HG03045 (cell line): ENCODE measurements around the gene C7.

Experiments
- ATAC-seq: cut with Tn5 transposase; IDR thresholded peaks from one replicate; pipeline ENCODE4 v1.9.1; 2021; ENCODE audit warnings: mild to moderate bottlenecking, moderate library complexity; ENCODE audit not compliant: unreplicated experiment

C7 gene

DNA sequence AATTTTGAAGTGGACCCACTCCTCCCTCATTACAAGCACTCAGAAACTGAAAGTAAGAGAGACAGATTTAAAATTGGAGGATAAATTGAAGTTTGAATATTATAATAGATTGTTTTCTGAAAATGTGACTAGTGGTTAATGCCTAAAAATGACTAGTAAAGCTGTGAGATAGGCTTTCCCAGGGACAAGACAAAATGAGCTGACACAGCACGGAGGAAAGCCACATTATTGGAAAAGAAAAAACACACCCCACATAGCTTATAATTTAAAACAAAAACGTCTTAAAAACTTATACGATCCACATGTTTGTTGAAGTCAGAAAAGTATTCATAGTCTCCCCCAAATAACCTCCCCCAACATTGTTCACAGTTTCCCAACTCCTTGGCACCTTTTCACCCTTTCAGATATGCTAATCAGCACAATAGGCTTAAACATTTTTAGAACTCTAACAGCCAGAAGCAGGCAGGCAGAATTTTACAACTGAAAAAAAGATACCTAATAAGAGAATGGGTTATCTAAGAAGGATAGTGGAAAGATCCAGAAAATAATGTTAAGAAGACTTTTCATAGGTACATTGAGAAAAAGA lies 6.1 kb downstream of the C7 start:
- no peak for ATAC-seq

DNA sequence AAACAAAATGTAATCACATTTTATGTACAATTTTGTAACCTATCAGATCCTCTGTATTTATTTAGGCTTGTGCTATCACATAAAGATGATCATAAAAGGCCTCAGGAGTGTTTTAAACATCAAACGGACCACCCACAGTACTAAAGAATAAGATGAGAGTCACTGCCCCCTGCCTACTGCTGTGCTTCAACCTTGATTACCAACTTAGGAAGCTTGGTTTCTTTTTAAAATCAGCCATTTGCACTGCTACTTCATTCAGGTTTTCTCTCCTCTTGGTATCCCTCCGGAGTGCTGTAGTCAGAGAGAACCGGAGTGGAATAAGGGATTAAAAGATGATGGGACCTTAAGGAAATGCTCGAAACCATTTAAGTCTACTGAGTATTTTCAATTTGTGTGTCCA lies 6.9 kb downstream of the C7 start:
- ATAC-seq = no peak

DNA sequence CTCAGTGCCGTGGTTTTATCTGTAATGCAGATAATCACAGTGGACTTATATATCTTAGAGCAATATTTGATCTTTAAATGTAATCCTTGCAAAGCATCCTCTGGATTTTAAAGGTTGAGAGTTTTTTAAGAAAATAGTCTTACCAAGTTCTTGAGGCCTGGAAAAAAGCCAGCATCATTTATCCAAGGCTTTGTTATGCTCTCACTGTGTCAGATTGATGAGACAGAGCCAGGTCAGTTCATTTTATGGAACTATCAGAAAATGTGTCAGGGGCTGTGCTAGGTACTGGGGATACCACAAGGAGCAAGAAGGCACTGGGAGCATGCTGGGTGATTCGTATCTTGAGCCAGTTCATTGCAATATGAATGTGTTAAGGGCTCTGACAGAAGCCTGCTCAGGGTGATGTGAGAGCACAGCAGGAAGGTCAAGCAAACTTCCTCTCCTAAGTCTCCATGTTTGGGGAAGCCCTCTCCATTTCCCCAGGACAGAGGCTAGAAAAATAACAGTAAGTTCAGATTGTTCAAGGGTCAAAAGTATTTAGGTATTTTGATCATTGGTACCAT lies 19.7 kb downstream of the C7 start:
- ATAC-seq = no peak

DNA sequence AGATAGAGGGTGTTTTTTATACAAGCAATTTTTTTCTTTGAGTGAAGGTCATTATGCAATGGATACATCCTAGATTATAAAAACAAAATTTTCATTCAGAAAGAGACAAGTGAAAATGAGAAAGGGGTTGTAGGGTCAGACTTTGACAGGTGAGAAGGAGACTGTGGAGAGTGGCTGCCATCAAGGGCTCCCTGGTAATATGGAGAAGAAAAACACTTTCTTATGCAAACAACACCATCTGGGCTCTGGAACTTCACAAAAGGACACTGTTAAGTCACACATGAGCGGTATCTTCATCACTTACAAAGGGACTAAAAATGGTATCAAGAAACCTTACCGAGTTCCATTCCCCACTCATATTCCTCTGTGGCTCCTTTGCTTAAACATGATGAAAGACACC lies 23.5 kb downstream of the C7 start:
- ATAC-seq = no peak

DNA sequence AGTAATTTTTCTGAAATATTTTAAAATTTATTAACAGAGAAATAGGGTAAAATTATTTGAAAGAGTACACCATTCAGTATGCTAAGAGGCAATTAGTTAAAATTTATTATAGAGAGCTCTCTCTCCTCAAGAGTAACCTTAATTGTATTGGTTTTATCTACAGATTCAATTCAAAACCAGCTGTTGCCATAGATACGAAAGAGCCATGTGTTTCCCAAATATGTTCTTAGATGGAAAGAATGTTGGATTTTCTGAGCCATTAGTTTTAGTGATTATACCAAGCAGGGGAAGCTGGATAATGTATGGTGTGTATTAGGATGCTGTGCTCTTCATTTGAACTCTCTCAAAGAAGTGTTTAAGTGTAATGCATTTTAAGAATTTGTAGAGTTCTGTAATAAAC lies 27.8 kb downstream of the C7 start:
- no peak for ATAC-seq

DNA sequence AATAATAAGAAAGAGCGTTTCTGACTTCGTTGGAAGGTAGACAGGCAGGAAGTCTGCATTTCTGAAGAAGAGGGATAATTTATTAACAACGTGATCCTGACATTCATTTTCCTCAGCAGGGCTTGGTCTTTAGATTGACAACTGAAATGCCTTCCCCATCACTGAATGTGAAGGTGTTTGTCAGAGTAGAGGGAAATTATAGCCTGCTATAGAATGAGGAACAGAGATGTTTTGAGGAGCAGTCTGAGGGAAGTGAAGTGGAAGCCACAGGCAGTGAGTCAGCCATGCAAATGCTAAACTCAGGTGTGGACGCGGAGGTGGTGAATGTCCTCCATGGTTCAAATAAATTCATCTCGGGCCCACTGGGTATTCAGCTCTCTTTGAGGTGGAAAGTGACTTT lies 30.5 kb downstream of the C7 start:
- ATAC-seq = no peak

DNA sequence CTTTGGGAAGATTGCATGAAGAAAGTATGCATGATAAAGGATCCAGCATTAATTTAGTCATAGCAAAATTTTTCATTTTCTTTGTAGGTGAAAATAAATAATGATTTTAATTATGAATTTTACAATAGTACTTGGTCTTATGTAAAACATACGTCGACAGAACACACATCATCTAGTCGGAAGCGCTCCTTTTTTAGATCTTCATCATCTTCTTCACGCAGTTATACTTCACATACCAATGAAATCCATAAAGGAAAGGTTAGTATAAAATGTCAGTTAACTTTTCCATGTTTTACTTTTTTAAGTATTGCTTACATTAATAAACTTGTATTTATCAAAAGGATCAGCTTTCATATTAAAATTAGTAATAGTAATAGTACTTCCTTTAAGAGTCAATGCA lies 35.8 kb downstream of the C7 start:
- ATAC-seq = no peak

DNA sequence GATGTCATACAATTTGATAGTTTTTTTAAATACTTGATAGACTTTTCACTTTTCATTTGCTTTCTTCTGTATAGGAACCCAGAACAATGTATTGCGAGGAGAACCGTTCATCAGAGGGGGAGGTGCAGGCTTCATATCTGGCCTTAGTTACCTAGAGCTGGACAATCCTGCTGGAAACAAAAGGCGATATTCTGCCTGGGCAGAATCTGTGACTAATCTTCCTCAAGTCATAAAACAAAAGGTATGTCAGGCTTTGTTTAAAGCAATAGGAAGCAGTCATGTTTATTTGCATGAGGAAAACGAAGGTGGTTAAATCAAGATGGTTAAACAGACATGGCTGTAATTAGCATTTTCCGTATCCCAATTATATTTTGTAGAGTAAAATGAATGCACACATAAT lies 46.0 kb downstream of the C7 start:
- ATAC-seq = no peak

DNA sequence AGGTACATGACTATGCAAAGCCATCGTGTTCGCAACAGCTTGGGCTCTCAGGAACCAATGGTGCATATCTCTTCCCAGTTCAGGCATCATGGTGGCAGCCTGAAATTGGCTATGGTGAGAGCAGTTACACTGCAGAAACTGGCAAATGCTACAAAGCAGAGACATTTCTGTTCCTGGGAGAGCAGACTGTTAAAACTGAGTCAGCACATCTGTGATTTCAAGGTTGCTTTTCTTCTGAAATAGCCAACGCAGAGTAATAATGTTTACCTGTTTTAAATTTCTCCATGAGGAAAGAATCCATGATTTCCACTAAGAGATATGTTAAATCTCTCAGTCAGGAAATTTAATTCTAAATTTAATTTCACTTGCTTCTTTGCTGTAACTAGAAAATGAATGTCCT lies 47.8 kb downstream of the C7 start:
- no peak for ATAC-seq

DNA sequence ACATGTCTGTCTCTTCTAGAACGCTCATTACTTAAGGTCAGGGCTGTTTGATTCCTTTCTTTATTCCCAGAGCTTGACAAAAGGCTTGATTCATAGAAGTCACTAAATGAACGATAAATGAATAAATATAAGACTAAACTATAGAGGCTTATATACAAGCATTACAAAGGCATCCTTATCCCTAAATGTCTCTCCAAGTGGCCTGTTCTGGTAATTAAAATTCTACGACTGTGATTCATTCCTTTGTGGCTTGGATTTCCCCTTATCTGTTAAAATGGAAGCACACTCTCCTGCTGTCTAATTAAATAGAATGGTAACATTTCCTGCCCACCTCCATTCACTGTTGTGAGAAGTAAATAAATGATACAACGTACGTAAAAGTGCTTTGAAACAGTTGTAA lies 49.5 kb downstream of the C7 start:
- ATAC-seq = no peak

DNA sequence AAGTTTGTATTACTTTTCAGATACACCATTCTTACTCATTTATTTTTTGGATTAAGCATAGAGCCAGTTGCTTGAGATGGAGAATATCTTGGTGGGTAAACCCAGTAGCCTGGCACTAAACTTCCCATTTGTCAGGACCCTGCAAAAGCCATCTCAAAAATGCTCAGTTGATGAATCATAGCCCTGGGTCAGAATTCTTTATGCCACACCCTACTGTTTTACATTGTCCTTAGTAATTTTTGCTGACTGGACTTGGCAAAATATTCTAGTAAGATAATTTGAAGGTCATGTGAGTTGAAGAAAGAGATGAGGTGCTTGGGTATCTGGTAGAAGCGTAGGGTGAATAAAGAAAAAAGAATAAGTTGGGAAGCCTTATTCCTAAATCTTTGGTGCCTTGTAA lies 50.7 kb downstream of the C7 start:
- no peak for ATAC-seq

DNA sequence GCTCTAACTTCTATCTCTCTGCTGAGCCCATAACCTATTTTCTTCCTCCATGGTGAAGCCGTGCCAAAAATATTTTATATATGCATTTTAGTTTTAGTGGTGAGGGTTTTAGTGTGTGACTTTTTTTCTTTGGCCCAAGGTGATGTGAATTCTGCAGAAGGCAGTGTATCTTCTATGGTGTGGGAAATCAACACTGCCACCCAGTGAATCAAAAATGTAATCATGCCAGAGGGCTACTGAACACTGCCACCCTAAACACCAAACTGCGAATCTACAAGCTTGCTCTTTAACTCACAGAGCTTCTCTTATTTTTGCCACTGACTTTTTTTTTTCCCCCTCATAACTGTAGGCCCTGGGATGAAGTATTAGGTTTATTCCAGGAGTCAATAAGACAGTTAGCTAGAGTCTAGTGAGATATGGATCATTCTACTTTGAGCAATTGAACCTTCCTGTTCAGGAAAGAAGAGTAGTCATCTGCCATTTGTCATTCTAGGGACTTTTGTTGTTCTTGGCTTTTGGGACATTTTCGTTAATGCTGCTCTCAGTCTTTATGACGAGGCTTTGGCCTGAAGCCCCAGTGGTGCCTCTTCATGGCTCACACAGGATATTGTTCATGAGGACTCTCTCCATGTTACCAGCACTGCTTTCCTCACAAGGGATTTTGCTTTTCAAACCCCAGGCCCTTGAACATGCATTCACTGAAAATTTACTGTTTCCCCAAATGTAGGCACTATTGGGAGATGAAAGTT lies 53.1 kb downstream of the C7 start:
- ATAC-seq = no peak

DNA sequence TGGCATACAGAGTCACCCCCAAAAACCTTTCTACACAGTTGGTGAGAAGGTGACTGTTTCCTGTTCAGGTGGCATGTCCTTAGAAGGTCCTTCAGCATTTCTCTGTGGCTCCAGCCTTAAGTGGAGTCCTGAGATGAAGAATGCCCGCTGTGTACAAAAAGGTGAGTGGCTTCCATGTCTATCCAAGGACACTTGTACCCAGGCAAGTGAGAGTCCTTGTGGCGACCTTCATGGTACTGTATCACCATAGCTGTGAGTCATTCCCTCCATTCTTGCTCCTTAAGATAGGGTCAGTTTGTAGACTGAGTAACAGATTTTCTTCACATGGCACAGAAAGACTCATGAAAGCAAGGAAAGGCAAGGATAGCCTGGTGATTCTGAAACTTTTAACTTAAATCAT lies 63.1 kb downstream of the C7 start:
- no peak for ATAC-seq

DNA sequence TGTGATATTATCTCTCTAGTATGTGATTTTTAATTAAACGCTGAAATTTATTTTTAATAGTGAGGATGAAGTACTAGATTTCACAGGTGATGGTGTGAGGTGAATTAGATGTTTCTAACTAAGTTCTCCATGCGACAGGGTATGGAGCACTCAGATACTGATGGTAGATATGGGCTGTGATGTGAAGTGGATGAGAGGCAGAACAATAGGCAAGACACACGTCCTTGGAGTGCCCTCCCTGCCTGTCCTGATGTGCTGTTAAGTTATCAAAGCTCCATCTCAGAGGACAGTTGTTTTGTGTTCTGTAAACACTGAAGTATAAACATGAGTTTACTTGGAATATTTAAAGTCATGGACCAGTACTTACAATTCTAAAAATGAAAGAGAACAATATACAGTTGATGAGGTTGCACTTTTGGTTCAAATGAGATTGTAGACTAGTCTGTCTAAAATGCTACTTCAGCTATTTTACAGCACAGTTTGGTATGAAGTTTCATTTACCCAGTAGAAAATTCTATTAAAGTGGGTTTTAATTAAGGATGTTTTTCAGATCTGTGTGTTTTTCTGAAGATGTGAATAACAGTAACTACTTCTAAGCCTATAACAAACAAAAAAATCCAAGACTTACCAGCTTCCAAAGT lies 64.2 kb downstream of the C7 start:
- no peak for ATAC-seq

DNA sequence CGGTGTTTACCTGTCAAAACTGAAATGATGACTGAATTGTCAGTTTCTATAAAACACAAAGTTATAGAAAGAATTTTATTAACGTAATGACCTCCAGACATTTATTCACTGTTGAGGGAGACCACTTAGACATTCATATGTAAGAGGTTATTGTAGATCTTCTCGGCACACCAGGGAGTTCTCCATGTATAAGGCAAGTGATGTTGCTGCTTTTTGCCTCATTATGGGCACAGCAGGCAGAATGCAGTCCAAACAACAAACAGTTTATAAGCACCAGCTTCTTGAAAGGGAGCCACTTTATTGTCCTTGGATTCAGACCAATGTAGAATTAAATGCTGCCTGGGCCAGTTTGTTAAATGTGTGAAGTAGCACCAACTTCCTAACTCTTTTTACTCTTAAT lies 66.7 kb downstream of the C7 start:
- ATAC-seq = no peak

DNA sequence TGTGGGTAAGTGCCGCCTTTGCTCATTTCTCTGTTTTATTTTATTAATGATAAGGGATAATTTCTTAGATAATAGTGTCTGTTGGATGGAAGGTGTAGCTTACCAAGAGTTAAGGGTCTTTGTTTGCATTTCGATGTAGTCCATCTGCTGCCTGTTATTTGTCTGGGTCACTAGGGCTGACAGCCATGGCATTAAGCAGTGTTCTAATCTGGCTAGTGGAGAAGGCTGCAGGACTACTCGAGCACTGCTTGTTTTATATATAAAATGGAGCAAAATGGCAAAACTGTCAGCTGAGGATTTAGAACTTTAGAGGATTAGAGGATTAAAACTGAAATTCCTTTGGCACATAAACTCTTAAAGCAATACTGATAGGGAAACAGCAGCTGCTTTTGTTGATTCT lies 67.5 kb downstream of the C7 start:
- ATAC-seq = no peak

DNA sequence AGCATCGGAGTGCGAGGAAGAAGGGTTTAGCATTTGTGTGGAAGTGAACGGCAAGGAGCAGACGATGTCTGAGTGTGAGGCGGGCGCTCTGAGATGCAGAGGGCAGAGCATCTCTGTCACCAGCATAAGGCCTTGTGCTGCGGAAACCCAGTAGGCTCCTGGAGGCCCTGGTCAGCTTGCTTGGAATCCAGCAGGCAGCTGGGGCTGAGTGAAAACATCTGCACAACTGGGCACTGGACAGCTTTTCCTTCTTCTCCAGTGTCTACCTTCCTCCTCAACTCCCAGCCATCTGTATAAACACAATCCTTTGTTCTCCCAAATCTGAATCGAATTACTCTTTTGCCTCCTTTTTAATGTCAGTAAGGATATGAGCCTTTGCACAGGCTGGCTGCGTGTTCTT lies 72.1 kb downstream of the C7 start:
- ATAC-seq = no peak

DNA sequence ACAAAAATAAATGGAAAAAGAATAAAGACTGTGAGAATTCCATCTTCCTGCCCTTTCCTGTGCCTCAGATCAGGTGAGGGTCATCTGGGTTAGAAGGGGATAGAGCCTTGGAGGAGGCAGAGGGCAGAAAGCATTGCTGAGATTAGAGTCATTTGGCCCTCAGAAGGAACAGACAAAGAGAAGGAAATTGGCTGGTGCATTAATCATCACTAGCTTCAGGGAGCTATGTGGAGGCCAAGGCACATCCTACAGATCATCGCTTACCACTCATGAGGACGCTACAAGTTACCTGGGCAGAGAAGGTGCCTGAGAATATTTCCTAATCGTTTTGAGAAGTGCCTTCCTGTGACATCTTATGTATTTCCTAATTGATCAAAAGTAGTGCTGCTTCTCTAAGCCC lies 74.5 kb downstream of the C7 start:
- no peak for ATAC-seq

DNA sequence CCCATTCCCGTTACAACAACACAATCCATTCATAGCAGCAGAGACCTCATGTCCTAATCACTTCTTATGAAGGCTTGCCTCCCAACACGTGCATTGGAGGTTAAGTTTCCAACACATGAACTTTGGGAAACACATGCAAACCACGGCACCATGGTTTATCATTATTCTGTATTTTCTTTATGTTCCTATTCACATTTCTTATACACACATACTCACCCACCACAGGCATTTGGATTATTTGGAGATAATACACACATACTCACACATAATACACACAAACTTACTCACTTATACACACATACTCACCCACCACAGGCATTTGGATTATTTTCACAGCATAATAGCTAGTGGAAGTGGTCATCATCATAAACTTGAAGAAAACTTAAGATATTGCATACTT lies 75.6 kb downstream of the C7 start:
- ATAC-seq = no peak

DNA sequence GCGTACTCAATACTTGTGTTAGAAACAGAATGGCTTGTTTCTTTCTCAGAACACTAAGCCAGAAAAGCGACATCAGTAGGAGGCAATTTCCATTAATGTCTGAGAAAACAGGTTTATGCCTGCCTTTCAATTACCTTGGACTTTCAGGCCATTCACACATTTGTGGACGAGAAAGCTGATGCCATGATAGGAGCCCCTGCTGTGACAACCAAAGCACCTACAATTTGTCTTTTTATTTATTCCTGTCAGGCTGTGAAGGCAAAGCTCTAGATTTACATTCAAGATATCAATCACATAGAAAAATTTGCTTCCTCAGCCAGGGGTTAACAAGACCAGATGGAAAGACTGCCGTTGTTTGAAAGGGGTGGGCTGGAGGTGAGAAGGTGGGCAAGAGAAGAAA lies 76.2 kb downstream of the C7 start:
- no peak for ATAC-seq

DNA sequence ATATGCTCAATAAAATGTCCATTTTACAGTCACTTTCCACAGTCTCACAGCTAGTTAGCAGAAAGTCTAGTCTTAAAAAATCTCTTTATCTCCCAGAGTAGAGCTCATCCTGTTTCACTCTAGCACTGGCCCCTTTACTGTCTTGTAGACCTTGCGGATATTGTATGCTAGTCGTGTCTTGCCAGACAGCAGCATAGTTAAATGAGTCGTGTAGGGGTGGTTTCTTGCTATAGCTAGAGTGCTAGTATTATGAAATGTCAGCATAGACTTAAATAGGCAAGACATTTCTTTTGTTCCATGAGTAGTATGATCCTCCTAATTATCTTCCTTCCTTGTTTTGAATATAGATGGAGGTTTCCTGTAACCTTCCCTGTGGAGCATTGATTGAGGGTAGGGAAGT lies 77.4 kb downstream of the C7 start:
- no peak for ATAC-seq

DNA sequence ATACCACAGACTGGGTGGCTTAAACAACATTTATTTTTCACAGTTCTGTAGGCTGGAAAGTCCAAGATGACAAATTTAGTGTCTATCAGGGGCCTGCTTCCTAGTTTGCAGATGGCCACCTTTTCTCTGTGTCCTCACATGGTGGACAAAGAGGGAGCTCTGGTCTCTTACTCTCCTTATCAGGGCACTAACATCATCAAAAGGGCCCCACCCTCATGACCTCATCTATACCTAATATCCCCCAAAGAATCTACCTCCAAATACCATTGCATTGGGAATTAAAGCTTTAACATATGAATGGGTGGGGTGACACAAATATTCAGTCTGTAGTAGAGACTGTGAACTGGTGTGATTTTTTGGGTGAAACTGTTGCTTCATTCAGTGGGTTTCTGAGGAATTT lies 78.1 kb downstream of the C7 start:
- ATAC-seq = no peak
